KG1 (cell line): ENCODE data around the gene LAMA2.

Experiments
- DNase-seq: peaks from one replicate; lab custom pipeline; 2025; lab: John Stamatoyannopoulos, UW

The LAMA2 gene

DNA sequence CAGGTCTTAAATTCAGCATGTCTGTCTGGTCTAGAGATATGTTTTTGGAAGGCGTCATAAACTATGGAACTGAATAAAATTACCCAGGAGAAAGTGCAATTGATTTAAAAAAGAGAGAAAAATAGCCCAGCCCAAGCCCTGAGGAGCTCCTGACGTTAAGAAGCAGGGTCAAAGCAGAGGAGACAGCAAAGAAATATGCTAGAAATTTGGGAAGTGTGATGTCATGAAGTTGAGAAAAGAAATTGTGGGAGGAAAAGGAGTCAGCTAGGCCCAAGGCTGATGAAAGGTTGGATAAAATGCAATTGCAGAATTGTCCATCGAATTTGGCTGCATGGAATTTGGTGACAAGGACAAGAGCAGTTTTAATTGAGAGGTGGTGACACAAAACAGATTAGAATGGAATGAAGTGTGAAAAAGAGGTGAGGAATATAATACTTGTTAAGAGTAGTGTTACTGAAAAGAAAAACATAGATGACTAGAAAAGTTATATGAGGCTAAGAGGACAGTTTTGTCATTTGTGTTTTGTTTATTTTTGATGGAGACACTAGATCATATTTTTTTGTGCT lies 381.6 kb downstream of the LAMA2 start:
- DNase-seq: no peak

DNA sequence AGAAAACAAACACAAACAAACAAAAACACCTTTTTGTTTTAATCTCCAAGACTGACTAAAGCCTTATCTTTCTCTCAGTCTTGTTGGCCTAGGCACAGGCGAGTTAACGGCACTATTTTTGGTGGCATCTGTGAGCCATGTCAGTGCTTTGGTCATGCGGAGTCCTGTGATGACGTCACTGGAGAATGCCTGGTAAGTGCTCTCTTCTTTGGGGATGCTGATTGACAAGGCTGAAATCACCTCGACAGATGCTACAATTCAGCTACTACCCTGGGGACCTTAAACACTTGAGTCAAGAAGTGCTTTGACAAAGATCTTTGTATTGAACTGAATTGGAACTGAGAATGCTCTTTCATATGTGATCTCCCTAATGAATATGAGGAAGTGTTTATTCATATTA lies 384.1 kb downstream of the LAMA2 start:
- no peak for DNase-seq

DNA sequence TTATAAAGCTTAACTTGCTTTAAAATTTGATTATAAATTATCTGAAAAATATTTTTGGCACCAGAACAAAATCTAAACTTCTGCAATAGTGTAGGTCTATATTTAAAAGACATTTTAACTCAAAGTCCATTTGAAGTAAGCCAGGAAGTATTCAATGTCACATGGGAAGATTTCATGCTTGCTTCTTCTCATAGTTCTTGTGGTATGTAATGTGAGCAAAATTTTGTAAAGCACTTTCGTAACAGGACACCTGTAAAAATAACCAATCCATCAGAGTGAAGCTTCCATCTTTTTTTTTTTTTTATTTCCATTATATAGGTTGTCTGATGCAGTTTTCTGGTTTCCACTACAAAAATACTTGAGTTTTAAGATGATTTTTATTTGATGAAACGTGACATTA lies 386.1 kb downstream of the LAMA2 start:
- no peak for DNase-seq

GRCh38 chr6:129269891-129270290 lies 387.0 kb downstream of the LAMA2 start:
- no peak for DNase-seq

- no peak for DNase-seq
These were observed 387.5 kb downstream of the LAMA2 start for GRCh38 chr6:129270450-129270849.

- DNase-seq: no peak
These were observed 390.2 kb downstream of the LAMA2 start for GRCh38 chr6:129273161-129273560.

DNA sequence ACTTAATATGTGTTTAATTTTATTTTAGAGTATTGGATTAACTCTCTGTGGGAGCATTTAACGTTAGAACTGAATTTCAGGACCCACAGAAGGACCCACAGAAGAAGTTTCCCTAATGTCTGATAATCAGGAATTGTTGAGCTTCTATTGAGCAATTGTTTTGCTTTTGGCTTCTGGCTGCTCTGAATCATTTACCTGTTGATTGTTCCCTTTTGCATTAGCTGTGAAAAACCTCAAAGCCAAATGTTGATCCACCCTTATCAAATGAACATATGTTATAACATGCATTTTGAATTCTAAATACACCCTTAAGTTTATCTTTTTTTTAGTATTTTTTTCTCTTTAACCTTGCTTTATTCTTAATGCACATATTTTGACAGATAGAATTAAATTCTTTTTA lies 393.5 kb downstream of the LAMA2 start:
- no peak for DNase-seq

DNA sequence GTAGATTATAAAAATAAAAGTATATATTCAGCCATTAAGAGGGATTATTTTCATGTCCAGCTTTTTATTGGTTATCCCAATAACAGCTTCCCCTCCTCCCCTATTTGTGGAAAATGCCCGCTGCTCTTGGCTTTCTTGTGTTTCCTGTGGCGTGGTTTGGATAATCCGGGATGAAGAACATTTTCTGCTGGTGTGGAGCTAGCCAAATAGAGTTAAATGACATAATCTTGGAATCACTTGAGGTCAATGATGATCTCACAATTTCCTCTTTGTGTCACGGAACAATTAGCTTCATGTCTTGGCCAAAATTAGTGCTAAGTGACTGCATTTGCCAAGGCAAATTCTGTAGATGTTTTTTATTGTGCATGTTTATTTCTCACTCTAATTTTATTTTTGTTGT lies 394.0 kb downstream of the LAMA2 start:
- no peak for DNase-seq

DNA sequence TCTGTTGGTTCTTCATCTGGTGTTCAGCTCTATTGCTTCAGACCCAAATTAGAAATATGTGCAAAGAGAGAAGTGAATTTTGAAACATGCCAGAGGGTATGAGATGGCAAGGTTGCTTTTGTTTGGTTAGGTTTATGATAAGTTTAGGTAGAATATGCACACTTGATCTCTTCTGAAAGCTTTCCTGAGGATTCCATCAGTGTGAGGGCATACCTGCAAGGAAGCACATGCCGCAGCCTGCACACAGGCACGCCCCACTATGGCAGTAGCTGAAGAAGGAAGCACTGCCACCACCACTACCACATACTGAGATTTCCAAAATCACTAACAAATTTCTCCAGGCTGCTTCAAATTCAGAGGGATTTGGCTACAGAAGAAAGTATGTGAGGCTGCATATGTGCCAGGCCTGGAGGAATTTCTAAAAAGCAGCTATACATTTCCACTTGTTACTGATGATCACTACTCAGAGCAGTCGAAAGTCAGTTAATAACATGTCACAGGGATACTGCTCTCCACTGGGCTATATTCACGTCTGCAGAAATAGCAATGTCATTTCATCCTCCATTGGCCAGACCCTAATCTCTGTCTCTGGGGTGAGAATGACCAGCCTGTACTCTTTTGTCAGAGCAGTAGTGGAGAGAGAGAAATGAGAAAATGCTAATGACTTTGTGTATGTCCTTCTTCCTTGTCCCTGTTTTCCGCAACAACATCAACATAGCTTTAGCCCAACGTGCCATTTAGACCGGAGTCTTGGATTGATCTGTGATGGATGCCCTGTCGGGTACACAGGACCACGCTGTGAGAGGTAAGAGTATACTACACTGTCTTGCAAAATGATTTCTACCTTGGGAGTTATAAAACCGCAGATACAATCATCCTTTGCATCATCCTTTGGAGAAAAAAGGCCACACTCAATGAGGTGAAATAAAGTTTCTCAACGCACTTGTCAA lies 396.7 kb downstream of the LAMA2 start:
- DNase-seq: no peak

DNA sequence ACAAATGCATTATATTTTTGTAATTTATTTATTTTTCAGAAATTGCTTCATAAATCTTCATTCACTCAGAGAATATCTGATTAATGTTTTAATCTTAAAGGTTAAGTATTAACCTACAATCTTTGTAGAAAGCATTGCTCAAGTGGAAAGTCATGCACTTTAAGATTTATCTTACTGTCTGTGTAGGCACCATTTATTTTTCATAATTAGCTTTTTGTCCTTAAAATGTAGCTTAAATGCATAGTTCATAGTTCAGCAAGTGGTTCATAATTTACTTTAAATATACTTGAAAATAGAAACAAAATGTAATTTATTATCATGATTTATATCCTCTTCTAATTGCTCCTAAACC lies 397.3 kb downstream of the LAMA2 start:
- DNase-seq: no peak

- no peak for DNase-seq
These were observed 397.8 kb downstream of the LAMA2 start for GRCh38 chr6:129280749-129281148.

- DNase-seq: no peak
These were observed 398.3 kb downstream of the LAMA2 start for GRCh38 chr6:129281168-129281796.

DNA sequence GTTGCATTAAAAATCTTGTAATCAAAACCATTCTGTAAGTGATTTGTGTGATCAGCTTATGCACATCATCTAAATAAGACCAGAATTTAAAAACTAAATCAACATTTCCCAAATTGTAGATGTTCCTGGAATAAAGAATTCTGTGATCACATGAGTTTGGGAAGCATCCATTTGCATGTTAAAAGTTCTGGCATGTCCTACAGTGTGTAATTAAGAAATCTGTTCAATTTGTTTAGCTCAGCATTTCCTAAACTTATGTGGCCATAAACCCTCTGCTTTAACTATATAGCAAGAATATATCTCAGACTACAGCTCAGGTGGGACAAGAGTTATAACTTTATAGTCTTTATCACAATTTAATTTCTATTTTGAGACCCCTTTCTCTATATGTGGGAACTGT lies 399.1 kb downstream of the LAMA2 start:
- DNase-seq: no peak

DNA sequence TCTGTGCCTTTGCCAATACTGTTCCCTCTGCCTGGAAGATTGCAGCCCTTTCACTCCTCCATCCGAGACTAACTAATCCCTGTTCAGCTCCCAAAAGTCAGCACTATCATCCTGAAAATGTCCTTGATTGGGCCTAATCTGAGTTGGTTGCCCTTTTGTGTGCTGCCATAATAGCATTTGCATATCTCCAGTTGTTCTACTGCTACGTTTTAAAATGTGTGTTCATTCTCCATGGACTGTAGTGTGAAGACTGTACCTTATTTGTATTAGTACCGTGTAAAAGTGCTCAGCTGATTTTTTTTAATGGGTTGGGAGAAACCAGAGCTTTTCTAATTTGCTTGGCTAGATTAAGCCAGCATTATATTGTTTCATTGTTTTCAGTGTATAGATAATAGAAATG lies 401.3 kb downstream of the LAMA2 start:
- no peak for DNase-seq

- DNase-seq: no peak
These were observed 404.6 kb downstream of the LAMA2 start for GRCh38 chr6:129287231-129288177.

DNA sequence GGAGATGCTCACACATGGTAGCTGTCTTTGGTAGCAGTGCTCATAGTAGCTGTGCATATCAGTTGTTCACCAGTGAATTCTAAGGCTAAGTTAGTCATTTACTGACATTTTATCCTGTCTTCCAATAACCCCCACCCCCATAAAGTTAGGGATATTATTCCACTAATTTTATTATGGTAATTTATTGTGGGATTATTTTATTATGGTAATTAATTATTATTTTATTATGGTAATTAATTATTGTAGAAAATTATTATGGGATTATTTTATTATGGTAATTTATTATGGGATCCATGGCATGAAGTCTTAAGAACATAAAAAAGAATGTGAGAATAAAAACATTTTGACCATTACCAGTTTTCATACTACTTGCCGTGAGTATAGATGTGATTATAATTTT lies 406.5 kb downstream of the LAMA2 start:
- no peak for DNase-seq

GRCh38 chr6:129292836-129293235 lies 409.9 kb downstream of the LAMA2 start:
- no peak for DNase-seq

GRCh38 chr6:129297592-129297991 lies 414.7 kb downstream of the LAMA2 start:
- DNase-seq: no peak

GRCh38 chr6:129302671-129303070 lies 419.7 kb downstream of the LAMA2 start:
- no peak for DNase-seq

DNA sequence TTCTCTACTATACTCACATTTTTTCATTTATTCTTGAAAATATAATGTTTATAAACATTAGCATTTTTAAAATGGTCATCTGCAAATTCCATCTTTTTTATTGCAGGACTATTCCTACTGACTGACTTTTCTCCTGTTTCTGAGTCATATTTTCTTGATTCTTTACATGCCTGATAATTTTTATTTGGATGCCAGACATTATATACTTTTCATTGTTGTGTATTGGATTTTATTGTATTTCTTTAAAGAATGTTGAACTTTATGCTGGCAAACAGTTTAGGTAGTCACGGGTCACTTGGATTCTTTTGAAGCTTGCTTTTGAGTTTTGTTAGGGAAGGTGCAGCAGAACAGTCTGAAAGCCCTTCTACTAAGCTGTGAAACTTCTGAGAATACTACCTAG lies 423.9 kb downstream of the LAMA2 start:
- no peak for DNase-seq

- DNase-seq: no peak
These were observed 424.9 kb downstream of the LAMA2 start for GRCh38 chr6:129307845-129308244.

GRCh38 chr6:129309154-129309553 lies 426.2 kb downstream of the LAMA2 start:
- DNase-seq: no peak
